Urinary bladder (tissue), 4 donors: ENCODE data around the gene EIPR1. TPM values are rescaled to one million over a fixed set of nuclear protein-coding genes. Genes with fewer than 3 reads are reported as not detected.

ENCODE experiments used
- DNase-seq: peaks from one replicate; pipeline ENCODE4 v3.0.0-alpha.2; 2015; ENCODE audit errors: extremely low spot score
- H3K27ac ChIP-seq: one replicate; pipeline ENCODE4 v1.5.1; 2013; ENCODE audit warnings: low read depth, mild to moderate bottlenecking, moderate library complexity
- H3K36me3 ChIP-seq: one replicate; pipeline ENCODE4 v1.6.1; 2013; ENCODE audit warnings: mild to moderate bottlenecking, moderate library complexity; ENCODE audit not compliant: insufficient read depth
- H3K4me1 ChIP-seq: one replicate; pipeline ENCODE4 v1.6.1; 2013; ENCODE audit warnings: mild to moderate bottlenecking, moderate library complexity; ENCODE audit not compliant: insufficient read depth
- H3K4me3 ChIP-seq: one replicate; pipeline ENCODE4 v1.5.1; 2013; ENCODE audit warnings: low read depth, low read length
- WGBS: extraction: QIAGEN DNeasy Blood & Tissue Kit; methylation state at CpG from one replicate; pipeline ENCODE4 v1.1.7; 2013; 5-methylcytosine and 5-hydroxymethylcytosine counted together
- polyA plus RNA-seq: library from polyadenylated mRNA; stranded (reverse); fragments of 200-250 nt; gene quantifications from one replicate; pipeline ENCODE4 v1.2.3, GENCODE V29; 2013
- total RNA-seq: library from RNA; depleted of rRNA; stranded (reverse); fragments of >200 nt; gene quantifications from one replicate; pipeline ENCODE4 v1.2.3, GENCODE V29; 2014
- donor health status: healthy with polysubstance abuse.
- donor health status: healthy.

The EIPR1 gene
- total RNA-seq (14.9 TPM), polyA plus RNA-seq (15.0 TPM)

- DNase-seq, result peak; percentile 96
- H3K36me3 ChIP-seq, result no peaks in the 10 kb centered on the region
- 1% methylated on average over 57 of the region's 57 CpGs for WGBS
- H3K4me3 ChIP-seq, result peak within 1 kb of the TSS; percentile 61
- H3K27ac ChIP-seq, result peak within 1 kb of the TSS; percentile 84
- H3K4me1 ChIP-seq, result peaks cover 1% of the 10 kb centered on the region
Measured at GRCh38 chr2:3377612-3378432, at the start of gene EIPR1. Gene EIPR1 (minus strand): TSS chr2:3377818. CDS start chr2:3377689, 129 bp downstream.

GRCh38 chr2:3427272-3427671, 49.7 kb upstream of the EIPR1 start:
- Histone ChIP-seq H3K4me1 (no peaks in the 10 kb centered on the region), H3K27ac (no peak overlapping the region), H3K36me3 (peaks cover 5% of the 10 kb centered on the region), H3K4me3 (no peak overlapping the region)
- no peak for DNase-seq
- WGBS, result 81% methylated on average over 6 of the region's 6 CpGs

GRCh38 chr2:3426615-3427014, 49.0 kb upstream of the EIPR1 start:
- H3K4me3 ChIP-seq, result no peak overlapping the region
- no peak for DNase-seq
- H3K36me3 ChIP-seq, result peaks cover 5% of the 10 kb centered on the region
- no peaks in the 10 kb centered on the region for H3K4me1 ChIP-seq
- H3K27ac ChIP-seq, result no peak overlapping the region
- 96% methylated on average over 14 of the region's 14 CpGs for WGBS

GRCh38 chr2:3424171-3424795, 46.7 kb upstream of the EIPR1 start:
- 95% methylated on average over 9 of the region's 9 CpGs for WGBS
- H3K27ac ChIP-seq, result no peak overlapping the region
- H3K4me3 ChIP-seq, result no peak overlapping the region
- no peaks in the 10 kb centered on the region for H3K4me1 ChIP-seq
- peaks cover 5% of the 10 kb centered on the region for H3K36me3 ChIP-seq
- DNase-seq, result no peak

- WGBS, result 69% methylated on average over 19 of the region's 19 CpGs
- H3K36me3 ChIP-seq, result peaks cover 5% of the 10 kb centered on the region
- no peak overlapping the region for H3K27ac ChIP-seq
- no peaks in the 10 kb centered on the region for H3K4me1 ChIP-seq
- no peak for DNase-seq
- no peak overlapping the region for H3K4me3 ChIP-seq
Measured at GRCh38 chr2:3423492-3424170, 46.0 kb upstream of the EIPR1 start.

- Histone ChIP-seq H3K27ac (no peak overlapping the region), H3K4me3 (no peak overlapping the region), H3K36me3 (peaks cover 5% of the 10 kb centered on the region), H3K4me1 (no peaks in the 10 kb centered on the region)
- WGBS, result 85% methylated on average over 16 of the region's 16 CpGs
- DNase-seq, result no peak
Measured at GRCh38 chr2:3422161-3422779, 44.7 kb upstream of the EIPR1 start.

- Histone ChIP-seq H3K4me1 (no peaks in the 10 kb centered on the region), H3K4me3 (no peak overlapping the region), H3K27ac (no peak overlapping the region), H3K36me3 (peaks cover 5% of the 10 kb centered on the region)
- DNase-seq, result no peak
- WGBS, result 88% methylated on average over 19 of the region's 19 CpGs
Measured at GRCh38 chr2:3421580-3421979, 44.0 kb upstream of the EIPR1 start.

GRCh38 chr2:3420769-3421397, 43.3 kb upstream of the EIPR1 start:
- peaks cover 2% of the 10 kb centered on the region for H3K36me3 ChIP-seq
- no peaks in the 10 kb centered on the region for H3K4me1 ChIP-seq
- WGBS, result 83% methylated on average over 14 of the region's 14 CpGs
- no peak overlapping the region for H3K27ac ChIP-seq
- no peak overlapping the region for H3K4me3 ChIP-seq
- DNase-seq, result no peak

- Histone ChIP-seq H3K4me1 (no peaks in the 10 kb centered on the region), H3K4me3 (no peak overlapping the region), H3K36me3 (peaks cover 2% of the 10 kb centered on the region), H3K27ac (no peak overlapping the region)
- no peak for DNase-seq
- 81% methylated on average over 12 of the region's 13 CpGs for WGBS
Measured at GRCh38 chr2:3420076-3420768, 42.6 kb upstream of the EIPR1 start.

GRCh38 chr2:3418766-3419404, 41.3 kb upstream of the EIPR1 start:
- no peaks in the 10 kb centered on the region for H3K36me3 ChIP-seq
- H3K4me3 ChIP-seq, result no peak overlapping the region
- no peak for DNase-seq
- H3K27ac ChIP-seq, result no peak overlapping the region
- H3K4me1 ChIP-seq, result no peaks in the 10 kb centered on the region
- 84% methylated on average over 11 of the region's 11 CpGs for WGBS

- Histone ChIP-seq H3K4me1 (no peaks in the 10 kb centered on the region), H3K27ac (no peak overlapping the region), H3K36me3 (no peaks in the 10 kb centered on the region), H3K4me3 (no peak overlapping the region)
- 88% methylated on average over 25 of the region's 25 CpGs for WGBS
- DNase-seq, result no peak
Measured at GRCh38 chr2:3414133-3414860, 36.7 kb upstream of the EIPR1 start.

- Histone ChIP-seq H3K4me3 (no peak overlapping the region), H3K27ac (no peak overlapping the region), H3K36me3 (no peaks in the 10 kb centered on the region), H3K4me1 (no peaks in the 10 kb centered on the region)
- no peak for DNase-seq
- WGBS, result 93% methylated on average over 4 of the region's 4 CpGs
Measured at GRCh38 chr2:3413697-3414096, 36.1 kb upstream of the EIPR1 start.
